GM18526 (cell line): ENCODE data around the gene FAM171A2.

ENCODE experiments used
- POLR2A ChIP-seq: IDR thresholded peaks from 3 replicates; pipeline ENCODE4 v1.6.1; 2011; ENCODE audit not compliant: insufficient read length; ENCODE audit errors: extremely low read depth

The FAM171A2 gene

DNA sequence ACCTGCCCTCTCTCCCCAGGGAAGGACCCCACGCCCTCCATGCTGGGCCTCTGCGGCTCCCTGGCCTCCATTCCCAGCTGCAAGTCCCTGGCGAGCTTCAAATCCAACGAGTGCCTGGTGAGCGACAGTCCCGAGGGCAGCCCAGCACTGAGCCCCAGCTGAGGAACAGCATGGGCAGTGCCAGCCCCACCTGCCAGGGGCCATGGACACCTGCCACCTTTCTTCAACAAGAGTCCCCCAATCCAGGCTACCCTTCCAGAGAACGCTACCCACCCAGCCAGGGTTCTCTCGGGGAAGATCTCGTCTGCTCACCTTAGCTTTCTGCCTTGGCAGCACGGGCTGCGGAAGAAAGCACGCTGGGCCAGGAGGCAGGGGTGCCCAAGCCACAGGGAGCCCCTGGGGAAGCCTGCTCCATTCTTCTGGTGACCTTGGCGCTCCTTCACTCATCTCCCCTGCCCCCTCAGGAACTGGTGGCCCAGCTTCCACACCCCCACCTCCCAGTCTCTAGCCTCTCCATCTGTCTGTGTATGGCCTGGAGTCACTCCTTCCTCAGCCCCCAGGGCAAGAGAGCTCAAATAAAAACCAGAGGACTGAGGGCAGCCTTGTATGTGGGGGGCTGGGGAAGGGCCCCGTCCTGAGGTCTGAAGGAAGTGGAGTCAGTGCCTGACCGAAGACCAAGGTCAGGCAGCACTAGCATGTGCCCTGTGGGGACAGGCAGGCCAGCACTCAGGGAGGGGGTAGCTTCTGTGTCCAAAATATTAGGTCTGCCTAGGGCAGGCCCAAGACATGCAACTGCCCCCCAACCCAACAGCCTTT is 45.4 kb downstream of the FAM171A2 start:
- no peak for TF ChIP-seq POLR2A

DNA sequence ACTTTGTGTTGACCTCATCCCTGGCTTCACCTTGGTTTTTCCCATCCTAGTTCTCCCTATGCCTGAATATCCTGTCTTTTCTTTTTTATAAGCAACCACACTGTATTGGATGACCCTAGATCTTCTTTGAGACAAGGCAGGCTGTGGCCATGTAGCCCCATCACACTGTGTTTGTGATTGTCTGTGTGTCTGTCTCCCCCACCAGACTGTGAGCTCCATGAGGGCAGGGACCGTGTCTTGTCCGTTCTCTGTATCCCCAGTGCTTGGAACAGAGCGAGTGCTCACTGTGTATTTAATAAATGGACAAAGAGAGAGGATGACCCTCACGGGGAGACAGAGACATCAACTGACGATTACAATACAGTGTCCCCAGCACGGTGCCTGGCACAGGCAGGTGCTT is 46.1 kb downstream of the FAM171A2 start:
- no peak for TF ChIP-seq POLR2A

DNA sequence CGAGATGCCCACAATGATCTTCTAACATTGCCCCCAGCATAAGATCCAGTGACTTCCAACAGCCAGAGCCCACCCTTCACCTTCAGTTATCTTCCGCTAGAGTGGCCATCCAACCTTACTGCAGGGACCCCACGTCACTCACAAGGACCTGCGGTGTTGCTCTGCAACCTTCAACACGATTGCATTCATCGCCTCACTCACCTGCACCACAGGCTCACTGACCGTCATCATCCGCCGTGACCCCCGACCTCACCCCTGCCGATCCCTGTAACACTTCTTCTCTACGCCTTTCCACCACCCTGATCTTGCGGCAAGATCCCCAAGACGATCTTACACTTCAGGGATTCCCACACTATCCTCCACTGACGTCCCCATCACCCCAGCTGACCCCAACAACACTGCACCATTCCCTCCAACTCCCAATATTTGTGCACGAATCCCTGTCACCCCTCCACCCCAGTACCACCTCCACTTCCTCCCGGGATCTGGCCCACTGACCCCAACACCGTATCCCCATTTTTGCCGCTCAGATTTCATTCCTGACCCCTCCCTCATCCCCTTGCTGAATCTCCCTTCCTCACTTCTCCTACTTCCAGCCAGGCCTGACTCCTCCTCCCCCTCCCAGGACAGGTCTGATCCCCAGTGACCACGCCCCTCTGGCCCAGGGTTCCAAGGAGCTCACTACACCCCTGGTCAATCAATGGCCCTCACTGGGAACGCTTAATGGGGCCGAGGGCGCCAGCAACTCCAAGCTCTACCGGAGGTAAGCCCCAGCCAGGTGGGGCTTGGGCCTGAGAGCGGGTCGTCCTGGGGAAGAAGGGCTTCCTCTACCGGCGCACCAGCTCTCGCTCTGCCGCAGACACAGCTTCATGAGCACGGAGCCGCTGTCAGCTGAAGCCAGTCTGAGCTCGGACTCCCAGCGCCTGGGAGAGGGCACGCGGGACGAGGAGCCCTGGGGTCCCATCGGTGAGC is 47.6 kb downstream of the FAM171A2 start:
- no peak for TF ChIP-seq POLR2A

DNA sequence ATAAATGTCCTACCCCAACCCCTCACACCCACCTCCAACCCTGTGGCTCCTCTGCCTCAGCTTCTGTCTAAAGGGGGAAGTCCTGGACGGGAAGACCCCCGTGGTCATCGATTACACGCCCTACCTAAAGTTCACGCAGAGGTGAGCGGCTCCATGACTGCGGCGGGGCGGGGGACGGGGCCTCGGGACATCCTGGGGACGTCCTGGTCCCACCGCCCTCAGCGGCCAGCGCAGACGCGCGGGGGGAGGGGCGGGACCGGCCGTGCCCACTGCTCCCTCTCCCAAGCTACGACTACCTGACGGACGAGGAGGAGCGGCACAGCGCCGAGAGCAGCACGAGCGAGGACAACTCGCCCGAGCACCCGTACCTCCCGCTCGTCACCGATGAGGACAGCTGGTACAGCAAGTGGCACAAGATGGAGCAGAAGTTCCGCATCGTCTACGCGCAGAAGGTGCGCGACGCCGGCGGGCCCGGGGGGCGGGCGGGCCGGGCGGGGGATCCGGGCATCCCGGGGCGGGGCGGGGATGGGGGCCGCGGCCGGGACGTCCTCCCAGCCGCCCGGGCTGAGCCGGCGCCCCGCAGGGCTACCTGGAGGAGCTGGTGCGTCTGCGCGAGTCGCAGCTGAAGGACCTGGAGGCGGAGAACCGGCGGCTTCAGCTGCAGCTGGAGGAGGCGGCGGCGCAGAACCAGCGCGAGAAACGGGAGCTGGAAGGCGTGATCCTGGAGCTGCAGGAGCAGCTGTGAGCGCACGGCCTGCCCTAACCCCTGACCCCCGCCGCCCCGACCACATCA is 48.6 kb downstream of the FAM171A2 start:
- no peak for TF ChIP-seq POLR2A

DNA sequence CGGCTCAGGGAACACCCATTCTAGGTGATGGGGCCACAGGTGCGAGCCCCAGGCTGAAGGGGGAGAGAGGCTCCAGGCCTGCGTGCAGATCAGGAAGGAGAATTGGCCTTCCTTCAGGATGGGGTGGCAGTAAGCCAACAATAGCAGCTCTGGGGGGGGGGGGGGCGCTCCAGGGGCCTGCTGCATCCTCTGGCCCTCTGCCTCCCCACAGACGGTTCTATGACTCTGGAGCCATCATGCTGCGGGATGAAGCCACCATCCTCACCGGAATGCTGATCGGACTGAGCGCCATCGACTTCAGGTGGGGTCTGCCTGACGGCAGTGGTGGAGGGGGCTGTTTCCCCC is 49.2 kb downstream of the FAM171A2 start:
- no peak for TF ChIP-seq POLR2A

DNA sequence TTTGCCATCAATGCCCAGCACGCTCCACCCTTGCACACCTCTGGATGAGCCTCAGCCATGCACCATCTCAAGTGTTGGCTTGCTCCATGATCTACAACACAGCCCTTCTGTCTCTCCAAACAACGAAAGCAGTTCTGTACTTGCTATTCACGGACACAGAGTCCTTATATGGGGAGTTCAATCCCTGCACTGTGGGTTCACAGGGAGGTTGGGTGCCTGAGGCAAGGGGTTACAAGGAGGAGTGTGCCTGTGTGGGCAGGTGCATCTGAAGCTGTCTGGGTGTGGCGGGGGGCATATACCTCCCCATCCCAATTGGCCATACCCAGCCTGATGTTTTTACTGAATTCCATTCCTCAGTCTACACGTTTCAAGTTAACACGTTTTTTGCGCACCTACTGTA is 49.6 kb downstream of the FAM171A2 start:
- no peak for TF ChIP-seq POLR2A

DNA sequence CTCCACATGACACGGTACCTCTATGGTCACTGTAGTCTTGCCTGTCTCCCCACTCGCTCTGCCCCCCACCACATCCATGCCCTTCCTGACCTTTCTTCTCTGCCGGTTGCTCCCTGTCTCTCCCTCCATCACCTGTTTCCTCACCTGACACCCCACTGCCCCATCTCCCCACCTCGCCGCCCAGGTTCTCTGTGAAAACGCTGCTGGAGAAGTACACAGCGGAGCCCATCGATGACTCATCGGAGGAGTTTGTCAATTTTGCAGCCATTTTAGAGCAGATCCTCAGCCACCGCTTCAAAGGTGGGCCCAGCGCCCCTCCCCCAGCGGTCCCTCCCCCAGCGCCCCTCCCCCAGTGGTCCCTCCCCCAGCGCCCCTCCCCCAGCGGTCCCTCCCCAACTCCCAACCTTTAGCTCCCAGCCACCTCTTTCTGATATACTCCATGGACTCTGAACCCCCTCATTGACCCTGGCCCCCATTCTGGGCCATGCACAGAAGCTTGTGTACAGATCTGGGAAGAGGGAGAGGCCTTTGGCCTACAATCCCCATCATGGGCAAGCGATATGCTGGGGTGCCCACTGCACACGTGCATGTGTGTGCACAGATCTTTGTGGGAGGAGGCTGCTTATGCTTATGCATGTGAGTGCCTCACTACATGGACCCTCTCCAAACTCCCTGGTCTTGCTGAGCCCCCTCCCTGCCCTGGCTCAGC is 51.1 kb downstream of the FAM171A2 start:
- TF ChIP-seq POLR2A: no peak

DNA sequence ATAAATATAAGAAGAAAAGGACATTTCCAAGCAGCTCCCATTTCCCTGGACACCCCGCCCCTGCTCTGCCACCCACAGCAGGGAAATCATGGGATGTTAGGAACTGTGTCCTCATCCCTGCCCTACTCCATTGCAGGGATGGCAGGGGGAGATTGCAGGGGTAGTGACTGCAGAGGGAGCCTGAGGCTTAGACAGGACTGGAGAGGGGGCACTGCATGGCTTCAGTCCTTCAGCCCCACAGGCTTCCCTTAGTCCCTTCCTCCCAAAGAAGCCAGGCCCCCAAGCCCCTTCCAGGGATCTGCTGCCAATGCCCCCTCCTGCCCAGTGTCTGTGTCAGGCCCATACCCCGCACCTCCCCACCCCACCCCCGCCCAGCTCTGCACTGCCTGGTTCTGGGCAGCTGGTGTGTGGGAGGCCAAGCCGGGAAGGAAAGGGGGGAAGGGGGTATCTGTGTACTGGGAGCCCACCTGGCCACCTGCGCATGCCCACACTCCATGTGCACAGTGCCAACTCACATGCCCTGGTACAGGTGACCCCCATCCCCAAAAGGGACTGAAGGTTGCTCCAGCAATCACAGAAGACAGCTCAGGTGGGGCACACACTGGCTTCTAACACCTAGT is 52.0 kb downstream of the FAM171A2 start:
- no peak for TF ChIP-seq POLR2A

DNA sequence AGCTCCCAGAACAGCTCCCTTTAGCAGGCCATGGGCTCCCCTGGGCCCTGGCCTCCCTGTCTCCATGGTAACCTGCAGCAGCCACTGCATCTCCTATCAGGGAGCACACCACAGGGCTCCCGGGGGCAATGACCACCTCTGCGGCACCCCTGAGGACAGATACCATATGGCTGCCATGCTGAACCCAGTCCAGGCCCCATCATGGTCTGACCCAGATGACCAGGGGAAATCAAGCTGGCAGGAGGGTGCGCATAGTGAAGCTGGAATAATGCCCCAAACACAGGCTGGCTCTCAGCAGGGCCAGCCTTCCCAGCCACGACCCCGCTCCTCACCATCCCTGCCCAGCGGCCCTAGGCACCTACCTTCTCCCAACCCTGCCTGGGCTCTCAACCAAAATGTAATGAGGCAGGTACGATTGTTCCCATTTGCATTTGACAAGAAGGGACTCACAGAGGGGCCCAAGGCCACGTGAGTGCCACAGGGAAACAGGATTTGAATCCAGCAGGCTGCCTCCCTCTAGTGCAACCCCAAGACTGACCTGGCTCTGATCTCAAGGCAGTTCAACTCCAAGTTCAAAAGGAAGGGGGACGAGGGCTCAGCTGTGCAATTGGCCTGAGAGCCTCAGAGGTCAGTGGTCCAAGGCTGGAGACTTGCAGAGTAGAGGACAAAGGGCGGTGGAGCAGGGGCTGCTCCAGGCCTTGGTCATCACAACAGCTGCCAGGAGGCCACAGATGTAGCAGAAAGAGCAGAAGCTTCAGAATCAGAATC is 52.9 kb downstream of the FAM171A2 start:
- TF ChIP-seq POLR2A: no peak

DNA sequence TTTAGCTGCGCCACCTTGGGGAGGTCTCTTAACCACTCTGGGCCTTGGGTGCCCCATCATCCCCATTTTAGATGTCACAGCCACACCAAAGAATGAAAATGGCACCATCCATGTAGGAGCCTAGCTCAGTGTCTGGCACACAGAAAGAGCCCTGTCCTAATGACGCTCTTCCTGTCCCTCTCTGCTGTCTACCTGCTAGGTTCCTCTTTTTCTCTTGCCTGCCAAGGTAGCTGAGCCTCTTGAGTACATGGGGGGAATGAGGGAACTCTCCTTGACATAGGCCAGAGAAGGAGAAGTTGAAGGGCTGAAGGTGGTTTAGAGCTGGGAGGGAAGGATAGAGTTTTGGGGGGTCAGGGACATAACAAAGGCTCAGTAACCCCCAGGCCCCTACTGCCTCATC is 53.5 kb downstream of the FAM171A2 start:
- no peak for TF ChIP-seq POLR2A

DNA sequence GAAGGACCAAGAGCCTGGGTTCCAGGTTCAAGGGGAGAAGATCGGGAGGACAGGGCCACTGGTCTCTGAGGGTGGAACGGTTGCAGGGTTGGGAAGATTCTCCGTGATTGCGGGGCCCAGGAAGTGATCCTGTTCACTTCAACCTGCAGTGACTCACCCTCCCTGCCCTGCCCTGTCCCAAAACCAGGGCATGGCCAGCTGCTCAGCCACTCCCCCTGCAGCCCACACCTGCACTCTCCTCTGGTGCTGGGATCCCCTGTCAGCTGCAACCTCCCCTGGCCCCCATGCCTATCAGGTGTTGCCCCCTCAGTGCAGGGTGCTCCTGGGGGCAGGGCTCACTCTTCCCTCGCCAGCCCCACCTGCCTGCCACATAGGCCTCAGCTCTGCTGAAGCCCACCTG is 54.2 kb downstream of the FAM171A2 start:
- TF ChIP-seq POLR2A: no peak

DNA sequence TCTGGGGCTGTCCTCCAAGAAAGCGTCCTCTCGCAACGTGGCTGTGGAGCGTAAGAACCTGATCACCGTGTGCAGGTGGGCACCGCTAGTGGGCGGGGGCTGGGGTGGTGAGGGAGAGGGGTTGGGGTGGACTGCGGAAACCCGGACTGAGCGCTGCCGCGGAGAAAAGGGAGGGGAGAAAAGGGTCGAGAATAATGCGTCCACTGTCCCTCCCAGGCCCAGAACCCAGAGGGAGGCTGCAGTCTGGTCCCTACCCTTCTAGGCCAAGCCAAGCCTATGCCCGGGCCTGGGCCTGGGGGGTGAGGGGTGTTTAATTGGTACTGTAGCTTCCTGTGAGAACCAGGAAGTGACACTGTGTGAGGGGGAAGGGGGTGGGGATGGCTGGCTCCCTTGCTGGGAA is 54.8 kb downstream of the FAM171A2 start:
- TF ChIP-seq POLR2A: no peak

DNA sequence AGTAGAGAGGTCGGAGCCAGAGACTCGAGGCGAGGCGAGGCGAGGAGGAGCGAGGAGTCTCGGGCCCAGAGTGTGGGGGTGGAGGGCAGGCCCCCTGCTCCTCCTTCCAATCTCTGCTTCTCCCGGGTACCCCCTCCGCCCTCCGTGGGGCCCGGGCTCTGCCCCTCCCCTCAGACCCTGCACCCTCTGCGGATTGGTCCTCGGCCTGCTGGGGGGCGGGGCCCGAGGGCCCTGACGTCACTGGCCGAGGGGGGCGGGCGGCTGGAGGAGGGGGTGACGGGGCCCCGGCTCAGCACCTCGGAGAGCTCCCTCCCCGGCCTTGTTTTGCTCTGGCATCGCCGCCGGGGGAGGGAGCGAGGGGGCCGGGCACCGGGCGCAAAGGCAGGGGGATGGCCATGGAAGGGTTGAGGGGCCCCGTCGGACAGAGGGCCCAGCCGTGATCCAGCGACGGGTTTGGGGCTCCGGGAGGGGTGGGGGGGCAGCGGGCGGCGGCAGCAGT is 55.3 kb downstream of the FAM171A2 start, which contains the start of gene RUNDC3A:
Gene RUNDC3A (plus strand): TSS at position 282 of the 499 bp plus-strand sequence. CDS start 232 bp downstream, outside the sequence.
- TF ChIP-seq POLR2A: no peak
